ENCODE data around the gene ARFIP1. TPM values are rescaled to one million over a fixed set of nuclear protein-coding genes. Genes with fewer than 3 reads are reported as not detected.

ARFIP1 gene
- 12.6 to 17.8 TPM (median 14.6 TPM) in 5 replicates for total RNA-seq (2022; extraction: Qiagen RNA extraction)

GRCh38 chr4:152779513-152780266 is at the start of gene ARFIP1, which contains the start of gene TIGD4:
Gene ARFIP1 (plus strand): TSS chr4:152779954. CDS start chr4:152829634, 49,680 bp downstream.
Gene TIGD4 (minus strand): TSS chr4:152779730. CDS start chr4:152771004, 8,726 bp downstream.

GRCh38 chr4:152935631-152936445 is 156.1 kb downstream of the ARFIP1 start, which contains the start of gene FHDC1:
Gene FHDC1 (plus strand): TSS chr4:152936323. CDS start chr4:152943058, 6,735 bp downstream.

Other genes starting within 250 kb of the ARFIP1 start
- 4.9 to 8.6 TPM (median 5.4 TPM) in 5 replicates for gene FBXW7, start 243.9 kb upstream of the ARFIP1 start, total RNA-seq (2022; extraction: Qiagen RNA extraction)
- 0.01 to 0.05 TPM (median 0.02 TPM) in 5 replicates for gene TMEM154, start 100.0 kb upstream of the ARFIP1 start, total RNA-seq (2022; extraction: Qiagen RNA extraction)
- gene TIGD4, start 224 bp upstream of the ARFIP1 start, total RNA-seq (2022; extraction: Qiagen RNA extraction) = 0.07 to 0.31 TPM (median 0.15 TPM) in 5 replicates
- 0.88 to 1.1 TPM (median 0.95 TPM) in 5 replicates for gene FHDC1, start 156.4 kb downstream of the ARFIP1 start, total RNA-seq (2022; extraction: Qiagen RNA extraction)